ACC112 (cell line): Measurements from ENCODE around the gene AGK.

Source experiments
- H2AFZ ChIP-seq: fragments of 200-600 bp; sonication (generic); one replicate; pipeline ENCODE4 v1.6.0; 2017; ENCODE audit warnings: antibody characterized with exemption, low read length; ENCODE audit not compliant: unreplicated experiment
- H3K27ac ChIP-seq: fragments of 200-600 bp; sonication (generic); 2 replicates; pipeline ENCODE4 v1.5.1; 2014; ENCODE audit warnings: low read depth, mild to moderate bottlenecking, antibody characterized with exemption, low read length, moderate library complexity
- H3K27me3 ChIP-seq: fragments of 200-600 bp; sonication (generic); 2 replicates; pipeline ENCODE4 v1.6.1; 2014; ENCODE audit warnings: mild to moderate bottlenecking, antibody characterized with exemption, low read length, moderate library complexity, mixed read lengths; ENCODE audit not compliant: insufficient read depth
- H3K36me3 ChIP-seq: fragments of 200-600 bp; sonication (generic); 2 replicates; pipeline ENCODE4 v1.6.1; 2016; ENCODE audit warnings: mild to moderate bottlenecking, antibody characterized with exemption, low read length, moderate library complexity, mixed read lengths; ENCODE audit not compliant: insufficient read depth
- H3K4me1 ChIP-seq: fragments of 200-600 bp; sonication (generic); one replicate; pipeline ENCODE4 v1.6.1; 2016; ENCODE audit warnings: low read length, mixed read lengths; ENCODE audit not compliant: insufficient read depth, unreplicated experiment, control insufficient read depth
- H3K4me3 ChIP-seq: fragments of 200-600 bp; sonication (generic); 2 replicates; pipeline ENCODE4 v1.5.1; 2014; ENCODE audit warnings: mild to moderate bottlenecking, low read depth, low read length
- H3K79me2 ChIP-seq: fragments of 200-600 bp; sonication (generic); one replicate; pipeline ENCODE4 v1.6.0; 2016; ENCODE audit warnings: low read length; ENCODE audit not compliant: control insufficient read depth, unreplicated experiment, insufficient read depth

The AGK gene

GRCh38 chr7:141527076-141527475 is 24.1 kb upstream of the AGK start:
- Histone ChIP-seq H3K27ac (no peak overlapping the region), H3K27me3 (peaks cover 12% of the 10 kb centered on the region), H2AFZ (no peak overlapping the region), H3K4me1 (no peaks in the 10 kb centered on the region), H3K79me2 (no peaks in the 10 kb centered on the region), H3K4me3 (no peak overlapping the region), H3K36me3 (no peaks in the 10 kb centered on the region)

- Histone ChIP-seq H3K36me3 (no peaks in the 10 kb centered on the region), H3K4me1 (no peaks in the 10 kb centered on the region), H3K27me3 (peaks cover 12% of the 10 kb centered on the region; the same call in 1 of the 2 replicates), H3K79me2 (no peaks in the 10 kb centered on the region), H3K27ac (no peak overlapping the region), H2AFZ (no peak overlapping the region), H3K4me3 (no peak overlapping the region)
Measured at GRCh38 chr7:141528399-141528798, 22.8 kb upstream of the AGK start.

GRCh38 chr7:141533149-141533949 is 17.9 kb upstream of the AGK start:
- Histone ChIP-seq H3K27me3 (peaks cover 4% of the 10 kb centered on the region), H3K4me1 (no peaks in the 10 kb centered on the region), H3K79me2 (no peaks in the 10 kb centered on the region), H3K36me3 (no peaks in the 10 kb centered on the region), H3K4me3 (no peak overlapping the region), H2AFZ (no peak overlapping the region), H3K27ac (no peak overlapping the region)

- no peaks in the 10 kb centered on the region for H3K4me1 ChIP-seq
- H3K27ac ChIP-seq = no peak overlapping the region
- no peak overlapping the region for H2AFZ ChIP-seq
- no peak overlapping the region for H3K4me3 ChIP-seq
- no peaks in the 10 kb centered on the region for H3K79me2 ChIP-seq
- H3K36me3 ChIP-seq = no peaks in the 10 kb centered on the region
- H3K27me3 ChIP-seq = peaks cover 11% of the 10 kb centered on the region
Measured at GRCh38 chr7:141534757-141535737, 16.2 kb upstream of the AGK start.

- Histone ChIP-seq H3K4me3 (no peak overlapping the region), H2AFZ (no peak overlapping the region)
Measured at GRCh38 chr7:141537906-141538305, 13.3 kb upstream of the AGK start.

GRCh38 chr7:141541375-141541774 is 9.8 kb upstream of the AGK start:
- Histone ChIP-seq H3K4me3 (no peak overlapping the region), H3K79me2 (no peaks in the 10 kb centered on the region), H3K27ac (no peak overlapping the region)

More at GRCh38 chr7:141537906-141538305, 13.3 kb upstream of the AGK start:
- Histone ChIP-seq H3K27ac (no peak overlapping the region), H3K27me3 (peaks cover 11% of the 10 kb centered on the region), H3K36me3 (no peaks in the 10 kb centered on the region), H3K79me2 (no peaks in the 10 kb centered on the region), H3K4me1 (no peaks in the 10 kb centered on the region)

GRCh38 chr7:141544831-141545230 is 6.4 kb upstream of the AGK start:
- Histone ChIP-seq H3K36me3 (no peaks in the 10 kb centered on the region), H3K27ac (no peak overlapping the region), H2AFZ (no peak overlapping the region), H3K27me3 (0 out of 2 replicates have a peak, but pooled peaks cover under 1% of the 10 kb centered on the region), H3K4me1 (no peaks in the 10 kb centered on the region), H3K79me2 (no peaks in the 10 kb centered on the region), H3K4me3 (no peak overlapping the region)

More at GRCh38 chr7:141541375-141541774, 9.8 kb upstream of the AGK start:
- no peak overlapping the region for H2AFZ ChIP-seq
- H3K36me3 ChIP-seq = no peaks in the 10 kb centered on the region
- peaks cover 11% of the 10 kb centered on the region for H3K27me3 ChIP-seq
- no peaks in the 10 kb centered on the region for H3K4me1 ChIP-seq

GRCh38 chr7:141549582-141549981 is 1.6 kb upstream of the AGK start:
- no peaks in the 10 kb centered on the region for H3K27me3 ChIP-seq
- no peak overlapping the region for H3K27ac ChIP-seq
- no peak overlapping the region for H2AFZ ChIP-seq
- peaks cover 7% of the 10 kb centered on the region for H3K4me1 ChIP-seq
- peaks cover 21% of the 10 kb centered on the region for H3K79me2 ChIP-seq
- H3K36me3 ChIP-seq = no peaks in the 10 kb centered on the region
- no peak overlapping the region for H3K4me3 ChIP-seq

GRCh38 chr7:141550386-141551093 is 670 bp upstream of the AGK start:
- Histone ChIP-seq H2AFZ (peak overlapping the region; percentile 85), H3K27ac (no peak overlapping the region), H3K4me1 (peaks cover 7% of the 10 kb centered on the region), H3K4me3 (peak overlapping the region; percentile 91), H3K36me3 (no peaks in the 10 kb centered on the region), H3K27me3 (no peaks in the 10 kb centered on the region), H3K79me2 (peaks cover 21% of the 10 kb centered on the region)

GRCh38 chr7:141551782-141552181 is 572 bp downstream of the AGK start:
- H3K36me3 ChIP-seq = 0 out of 2 replicates have a peak, but pooled peaks cover 4% of the 10 kb centered on the region
- peak overlapping the region; percentile 85 for H2AFZ ChIP-seq
- H3K4me1 ChIP-seq = peaks cover 7% of the 10 kb centered on the region
- peak overlapping the region; percentile 91 for H3K4me3 ChIP-seq
- H3K27me3 ChIP-seq = no peaks in the 10 kb centered on the region
- no peak overlapping the region for H3K27ac ChIP-seq
- H3K79me2 ChIP-seq = peaks cover 21% of the 10 kb centered on the region
